Endothelial cell of umbilical vein (primary cell): ENCODE results near the gene PRSS33. TPM values are rescaled to one million over a fixed set of nuclear protein-coding genes. Genes with fewer than 3 reads are reported as not detected.

ENCODE experiments used
- BruUV-seq: library from RNA; stranded (reverse); fragments of 400-500 nt; replicated peaks from 2 replicates; lab custom pipeline; 2021; lab: Mats Ljungman, UMichigan
- CTCF ChIA-PET: fragments of 300-600, 350-600 bp; sonication (Branson Sonifier 250); formaldehyde crosslinking; loops from one replicate; lab custom pipeline; 2021; ENCODE audit warnings: antibody characterized with exemption, inconsistent platforms; lab: Charles Lee
- POLR2A ChIA-PET: fragments of 300-600, 350-600 bp; sonication (Branson Sonifier 250); formaldehyde crosslinking; loops from one replicate; lab custom pipeline; 2021; ENCODE audit warnings: antibody characterized with exemption, inconsistent platforms; lab: Charles Lee
- DNase-seq: peaks from one replicate; pipeline ENCODE4 v3.0.0-alpha.2; 2011; ENCODE audit warnings: low read depth, low spot score
- FAIRE-seq: peaks from 2 replicates; lab custom pipeline; 2011; peaks lifted over from hg19 to GRCh38; lab: Jason Lieb, UNC
- H2AFZ ChIP-seq: 2 replicates; pipeline ENCODE4 v1.6.0; 2012; ENCODE audit warnings: low read depth, low read length, control low read depth, inconsistent platforms
- H3K27ac ChIP-seq: 2 replicates; pipeline ENCODE4 v1.5.1; 2011; ENCODE audit warnings: low read depth, mild to moderate bottlenecking, control low read depth, low read length, moderate library complexity; ENCODE audit not compliant: insufficient read depth
- H3K27me3 ChIP-seq, 2 experiments: 2 replicates each; pipeline versions ENCODE4 v1.6.0 to v1.6.1; 2011; ENCODE audit warnings: low read length in 2 of 2, mixed read lengths in 1 of 2; ENCODE audit not compliant: control insufficient read depth in 2 of 2, insufficient read depth in 2 of 2
- H3K36me3 ChIP-seq, 2 experiments: 2 replicates in 1 of 2; 3 replicates in 1 of 2; pipeline ENCODE4 v1.5.1; 2011; ENCODE audit warnings: low read length in 2 of 2, mild to moderate bottlenecking in 1 of 2, moderate library complexity in 1 of 2; ENCODE audit not compliant: control insufficient read depth in 2 of 2, insufficient read depth in 2 of 2; ENCODE audit errors: extremely low read depth in 1 of 2
- H3K4me1 ChIP-seq: 3 replicates; pipeline ENCODE4 v1.5.1; 2011; ENCODE audit warnings: mild to moderate bottlenecking, low read length; ENCODE audit not compliant: control insufficient read depth, insufficient read depth; ENCODE audit errors: extremely low read depth
- H3K4me2 ChIP-seq: 2 replicates; pipeline ENCODE4 v1.6.1; 2011; ENCODE audit warnings: low read length, control low read depth, mixed read lengths; ENCODE audit not compliant: insufficient read depth
- H3K4me3 ChIP-seq, 3 experiments: fragments of 200-600 bp in 1 of 3; sonication (generic), shearing (Covaris generic) in 1 of 3; replicated peaks in 1 of 3; 2 replicates each; pipeline ENCODE4 v1.5.1; 2011 to 2016; ENCODE audit warnings: control low read depth in 3 of 3, low read length in 3 of 3, mild to moderate bottlenecking in 2 of 3, inconsistent platforms in 1 of 3, low read depth in 1 of 3, moderate library complexity in 1 of 3; ENCODE audit not compliant: insufficient read depth in 1 of 3
- H3K79me2 ChIP-seq: 2 replicates; pipeline ENCODE4 v1.6.0; 2012; ENCODE audit warnings: low read length, inconsistent platforms; ENCODE audit not compliant: control insufficient read depth, insufficient read depth
- H3K9ac ChIP-seq: replicated peaks from 2 replicates; pipeline ENCODE3; 2011; ENCODE audit warnings: low read length, control low read depth; ENCODE audit not compliant: insufficient read depth; ENCODE audit errors: extremely low read depth
- H3K9me1 ChIP-seq: replicated peaks from 3 replicates; pipeline ENCODE4 v1.6.0; 2011; ENCODE audit warnings: mild to moderate bottlenecking, low read length; ENCODE audit not compliant: control insufficient read depth, insufficient read depth; ENCODE audit errors: extremely low read depth
- H3K9me3 ChIP-seq: replicated peaks from 2 replicates; pipeline ENCODE4 v1.5.1; 2012; ENCODE audit warnings: low read length, inconsistent platforms; ENCODE audit not compliant: control insufficient read depth, insufficient read depth
- H4K20me1 ChIP-seq: replicated peaks from 2 replicates; pipeline ENCODE3; 2011; ENCODE audit warnings: mild to moderate bottlenecking, low read length; ENCODE audit not compliant: control insufficient read depth, insufficient read depth; ENCODE audit errors: extremely low read depth
- CTCF ChIP-seq, 2 donors: IDR thresholded peaks; 1 replicate in 1 of 2; 2 replicates in 1 of 2; pipeline ENCODE4 v1.5.1; 2011; ENCODE audit warnings: low read length in 2 of 2, mild to moderate bottlenecking in 2 of 2, moderate library complexity in 2 of 2, control low read depth in 1 of 2, inconsistent platforms in 1 of 2, low read depth in 1 of 2; ENCODE audit not compliant: insufficient read depth in 1 of 2; ENCODE audit errors: extremely low read depth in 1 of 2
- FOS ChIP-seq: IDR thresholded peaks from 2 replicates; pipeline ENCODE4 v1.6.1; 2011; ENCODE audit warnings: mild to moderate bottlenecking, low read length, moderate library complexity, borderline replicate concordance; ENCODE audit not compliant: insufficient read depth
- GATA2 ChIP-seq: IDR thresholded peaks from 2 replicates; pipeline ENCODE4 v1.7.0; 2011; ENCODE audit warnings: low read depth, mild to moderate bottlenecking, moderate library complexity, mixed read lengths, low read length; ENCODE audit not compliant: insufficient read length, insufficient read depth
- JUN ChIP-seq: IDR thresholded peaks from 2 replicates; pipeline ENCODE4 v1.6.1; 2011; ENCODE audit warnings: borderline replicate concordance, low read depth; ENCODE audit not compliant: insufficient read length, insufficient read depth
- MAX ChIP-seq: IDR thresholded peaks from 2 replicates; pipeline ENCODE4 v1.6.1; 2011; ENCODE audit not compliant: insufficient read depth, insufficient read length
- MYC ChIP-seq: IDR thresholded peaks from one replicate; pipeline ENCODE4 v1.6.1; 2011; ENCODE audit warnings: mild to moderate bottlenecking, low read depth, low read length
- POLR2A ChIP-seq: IDR thresholded peaks from 2 replicates; pipeline ENCODE4 v1.6.1; 2012; ENCODE audit warnings: low read depth, mild to moderate bottlenecking, control low read depth, low read length
- dilution Hi-C: fragments of 300-500 bp; cut with MboI; formaldehyde crosslinking; loops from one replicate; pipeline ENCODE4 v1.15.0; 2019; ENCODE audit warnings: low sequenced_read_pairs; ENCODE audit not compliant: extremely low pct_ligation_motif_present
- intact Hi-C: fragments of 100-400 bp; cut with micrococcal nuclease; formaldehyde crosslinking; loops from one replicate; pipeline ENCODE4 v1.10.0; 2022
- polyA plus RNA-seq, 4 experiments: library from polyadenylated mRNA; depleted of rRNA in 3 of 4; stranded (reverse) in 3 of 4; unstranded in 1 of 4; fragments of >200 nt; gene quantifications; 2 replicates each; pipeline versions ENCODE4 v1.2.1 to v1.2.3, GENCODE V29; 2011 to 2012; ENCODE audit warnings: missing spikeins in 1 of 4
- total RNA-seq: library from RNA; stranded (reverse); gene quantifications from 2 replicates; pipeline ENCODE4 v1.2.3, GENCODE V29; 2021

Gene PRSS33
- total and polyA plus RNA-seq, 2 donors (not counting 3 experiments of a cell fraction or from before 2014, with no cell fraction given) = not detected

DNA sequence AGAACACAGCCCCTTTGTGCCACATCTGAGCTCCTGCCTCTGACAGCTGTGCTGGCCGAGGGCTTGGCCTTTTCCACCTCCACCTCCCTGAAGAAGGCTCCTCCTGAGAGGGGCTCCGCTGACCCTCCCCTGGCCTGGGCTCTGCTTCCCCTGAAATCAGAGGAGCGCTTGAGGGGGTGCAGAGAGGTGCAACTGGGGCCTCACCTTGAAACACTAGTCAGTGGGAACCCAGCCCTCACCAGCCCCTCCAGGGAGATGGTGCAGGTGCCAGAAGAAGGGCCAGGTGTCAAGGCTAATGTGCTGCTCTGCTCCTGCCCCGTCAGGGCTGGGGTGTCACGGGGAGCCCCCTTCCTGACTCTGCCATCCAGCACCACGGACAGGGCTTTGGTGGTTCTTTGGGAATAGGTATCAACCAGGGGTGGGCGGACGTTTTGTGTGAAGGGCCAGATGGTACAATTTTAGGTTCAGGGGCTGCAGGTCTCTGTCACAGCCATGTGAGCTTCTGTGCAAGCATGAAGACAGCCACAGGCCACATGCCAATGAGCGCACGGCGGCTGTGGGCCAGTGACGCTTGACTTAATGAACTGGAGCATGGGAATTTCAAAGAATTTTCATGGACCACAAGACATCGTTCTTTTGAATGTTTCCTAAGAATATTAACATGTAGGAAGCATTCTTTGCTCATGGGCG is 40.6 kb upstream of the PRSS33 start:
- Histone ChIP-seq H3K27ac (no peak overlapping the region), H3K79me2 (no peaks in the 10 kb centered on the region), H3K4me1 (peaks cover 2% of the 10 kb centered on the region), H3K27me3 (no peaks in the 10 kb centered on the region), H3K9me3 (no peaks in the 10 kb centered on the region), H3K4me3 (no peak overlapping the region), H3K36me3 (no peaks in the 10 kb centered on the region), H3K9me1 (no peaks in the 10 kb centered on the region), H3K9ac (no peak overlapping the region), H3K4me2 (no peak overlapping the region), H2AFZ (no peak overlapping the region), H4K20me1 (no peaks in the 10 kb centered on the region)
- no TSS peak for BruUV-seq
- CTCF ChIA-PET = no interaction called here
- POLR2A ChIA-PET = no interaction called here
- DNase-seq (no peak), FAIRE-seq (no peak)
- dilution Hi-C loops = no loop called here
- intact Hi-C loops = no loop called here
- TF ChIP-seq JUN (no peak), MYC (no peak), MAX (no peak), CTCF (IDR thresholded peaks at IDR 0.05; ENCODE audit: extremely low read depth in 1 of 2, insufficient read depth in 1 of 2, low read depth in 1 of 2, low read length in 2 of 2) (no peak), POLR2A (no peak), FOS (no peak), GATA2 (no peak)
